ENCODE results near the gene TTLL9.

DNA sequence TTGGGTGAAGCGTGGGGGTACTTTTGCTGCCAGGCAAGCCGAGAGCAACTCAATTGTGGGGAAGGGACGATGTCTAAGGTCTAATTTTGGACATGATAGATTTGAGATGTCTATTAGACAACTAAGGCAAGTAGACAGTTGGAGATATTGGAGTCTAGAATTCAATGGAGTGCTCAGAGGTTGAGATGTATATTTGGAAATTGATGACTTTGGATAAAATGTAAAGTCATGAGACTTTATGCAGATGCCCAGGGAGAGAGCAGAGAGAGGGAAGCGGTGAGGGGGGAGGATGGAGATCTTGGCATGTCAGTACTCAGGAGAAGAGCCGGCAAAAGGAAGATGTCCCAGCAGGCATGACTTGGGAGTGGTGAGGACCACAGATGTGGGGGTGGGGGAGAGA is 44.4 kb upstream of the TTLL9 start:
- TF ChIP-seq, protein P1, sequence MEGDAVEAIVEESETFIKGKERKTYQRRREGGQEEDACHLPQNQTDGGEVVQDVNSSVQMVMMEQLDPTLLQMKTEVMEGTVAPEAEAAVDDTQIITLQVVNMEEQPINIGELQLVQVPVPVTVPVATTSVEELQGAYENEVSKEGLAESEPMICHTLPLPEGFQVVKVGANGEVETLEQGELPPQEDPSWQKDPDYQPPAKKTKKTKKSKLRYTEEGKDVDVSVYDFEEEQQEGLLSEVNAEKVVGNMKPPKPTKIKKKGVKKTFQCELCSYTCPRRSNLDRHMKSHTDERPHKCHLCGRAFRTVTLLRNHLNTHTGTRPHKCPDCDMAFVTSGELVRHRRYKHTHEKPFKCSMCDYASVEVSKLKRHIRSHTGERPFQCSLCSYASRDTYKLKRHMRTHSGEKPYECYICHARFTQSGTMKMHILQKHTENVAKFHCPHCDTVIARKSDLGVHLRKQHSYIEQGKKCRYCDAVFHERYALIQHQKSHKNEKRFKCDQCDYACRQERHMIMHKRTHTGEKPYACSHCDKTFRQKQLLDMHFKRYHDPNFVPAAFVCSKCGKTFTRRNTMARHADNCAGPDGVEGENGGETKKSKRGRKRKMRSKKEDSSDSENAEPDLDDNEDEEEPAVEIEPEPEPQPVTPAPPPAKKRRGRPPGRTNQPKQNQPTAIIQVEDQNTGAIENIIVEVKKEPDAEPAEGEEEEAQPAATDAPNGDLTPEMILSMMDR (conservative IDR thresholded peaks at IDR 0.05) = no peak
- no peak for TF ChIP-seq ZFX (IDR thresholded peaks at IDR 0.05)
